Fibroblast of pulmonary artery (primary cell): ENCODE measurements around the gene COL4A6.

Experiments
- DNase-seq: peaks from one replicate; pipeline ENCODE4 v3.0.0-alpha.2; 2010; ENCODE audit warnings: low read depth
- H3K4me3 ChIP-seq: replicated peaks from 2 replicates; pipeline ENCODE4 v1.5.1; 2011; ENCODE audit warnings: low read depth, mild to moderate bottlenecking, control low read depth, low read length, moderate library complexity
- CTCF ChIP-seq: IDR thresholded peaks from 2 replicates; pipeline ENCODE4 v1.5.1; 2011; ENCODE audit warnings: mild to moderate bottlenecking, control low read depth, low read length, inconsistent platforms; ENCODE audit errors: missing control alignments

COL4A6 gene

GRCh38 chrX:108435261-108435660, 3.0 kb downstream of the COL4A6 start:
- no peak overlapping the region for H3K4me3 ChIP-seq
- DNase-seq = no peak
- TF ChIP-seq CTCF = no peak

GRCh38 chrX:108426262-108426661, 12.0 kb downstream of the COL4A6 start:
- TF ChIP-seq CTCF = no peak
- H3K4me3 ChIP-seq = no peak overlapping the region
- no peak for DNase-seq

- no peak for DNase-seq
- H3K4me3 ChIP-seq = no peak overlapping the region
- no peak for TF ChIP-seq CTCF
Observed at GRCh38 chrX:108420481-108420880, 17.7 kb downstream of the COL4A6 start.

GRCh38 chrX:108419401-108419800, 18.8 kb downstream of the COL4A6 start:
- TF ChIP-seq CTCF = no peak
- no peak for DNase-seq
- no peak overlapping the region for H3K4me3 ChIP-seq

GRCh38 chrX:108417257-108417656, 21.0 kb downstream of the COL4A6 start:
- H3K4me3 ChIP-seq = no peak overlapping the region
- DNase-seq = no peak
- no peak for TF ChIP-seq CTCF

- DNase-seq = peak; percentile 79
- H3K4me3 ChIP-seq = no peak overlapping the region
- TF ChIP-seq CTCF = no peak
Observed at GRCh38 chrX:108415891-108416290, 22.3 kb downstream of the COL4A6 start.

GRCh38 chrX:108415146-108415545, 23.1 kb downstream of the COL4A6 start:
- no peak overlapping the region for H3K4me3 ChIP-seq
- no peak for TF ChIP-seq CTCF
- DNase-seq = no peak
